ENCODE data around the gene PCDH9.

The PCDH9 gene

DNA sequence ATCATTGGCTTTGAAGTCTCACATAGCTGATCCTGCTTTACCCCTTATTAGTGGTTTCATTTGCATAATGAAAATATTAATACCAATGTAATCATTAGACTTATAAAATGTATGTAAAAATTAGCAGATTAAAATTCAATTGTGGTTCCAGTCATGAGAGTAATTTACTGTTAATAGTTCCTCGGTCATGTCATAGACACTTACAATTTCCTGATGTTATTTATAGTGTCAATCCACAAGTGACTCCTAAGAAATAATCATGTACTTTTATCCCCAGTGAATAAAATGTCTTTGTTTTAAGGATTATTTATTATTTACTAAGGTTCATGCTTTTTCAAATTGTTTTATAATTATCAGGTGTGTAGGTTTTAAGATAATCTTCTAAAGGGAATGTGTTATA is 138.5 kb downstream of the PCDH9 start:
- TF ChIP-seq, protein P1, sequence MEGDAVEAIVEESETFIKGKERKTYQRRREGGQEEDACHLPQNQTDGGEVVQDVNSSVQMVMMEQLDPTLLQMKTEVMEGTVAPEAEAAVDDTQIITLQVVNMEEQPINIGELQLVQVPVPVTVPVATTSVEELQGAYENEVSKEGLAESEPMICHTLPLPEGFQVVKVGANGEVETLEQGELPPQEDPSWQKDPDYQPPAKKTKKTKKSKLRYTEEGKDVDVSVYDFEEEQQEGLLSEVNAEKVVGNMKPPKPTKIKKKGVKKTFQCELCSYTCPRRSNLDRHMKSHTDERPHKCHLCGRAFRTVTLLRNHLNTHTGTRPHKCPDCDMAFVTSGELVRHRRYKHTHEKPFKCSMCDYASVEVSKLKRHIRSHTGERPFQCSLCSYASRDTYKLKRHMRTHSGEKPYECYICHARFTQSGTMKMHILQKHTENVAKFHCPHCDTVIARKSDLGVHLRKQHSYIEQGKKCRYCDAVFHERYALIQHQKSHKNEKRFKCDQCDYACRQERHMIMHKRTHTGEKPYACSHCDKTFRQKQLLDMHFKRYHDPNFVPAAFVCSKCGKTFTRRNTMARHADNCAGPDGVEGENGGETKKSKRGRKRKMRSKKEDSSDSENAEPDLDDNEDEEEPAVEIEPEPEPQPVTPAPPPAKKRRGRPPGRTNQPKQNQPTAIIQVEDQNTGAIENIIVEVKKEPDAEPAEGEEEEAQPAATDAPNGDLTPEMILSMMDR (IDR thresholded peaks at IDR 0.05; ENCODE audit: low read length): no peak
- TF ChIP-seq EZH2 (IDR thresholded peaks at IDR 0.05; ENCODE audit: borderline replicate concordance, low read length): no peak

DNA sequence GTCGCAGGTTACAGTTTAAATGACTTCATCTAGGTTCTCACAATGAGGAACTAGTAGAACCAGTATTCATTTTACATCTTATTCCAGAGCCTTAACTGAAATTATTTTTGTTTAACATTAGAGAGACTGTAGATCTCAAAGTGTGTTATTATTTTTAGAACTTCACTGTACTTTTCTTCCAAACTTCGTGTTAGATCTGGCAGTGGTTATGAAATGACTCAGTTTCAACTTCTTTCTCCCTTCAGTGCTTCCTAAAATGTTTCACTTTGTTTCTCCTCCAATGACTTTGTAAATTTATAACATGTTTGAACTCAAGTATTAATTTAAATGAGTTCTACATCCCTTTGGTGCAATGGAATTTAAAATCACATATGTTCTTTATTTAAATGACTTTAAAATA is 139.3 kb downstream of the PCDH9 start:
- H3K4me1 ChIP-seq (ENCODE audit: insufficient read depth, low read length, severe bottlenecking): peaks cover 25% of the 10 kb centered on the region
- H3K36me3 ChIP-seq (ENCODE audit: insufficient read depth, low read length): 0 out of 2 replicates have a peak, but pooled peaks cover 4% of the 10 kb centered on the region
- TF ChIP-seq EZH2 (IDR thresholded peaks at IDR 0.05; ENCODE audit: borderline replicate concordance, low read length): no peak
- no peaks in the 10 kb centered on the region for H3K79me2 ChIP-seq (ENCODE audit: insufficient read depth, low read length)
- no peak overlapping the region for H3K9ac ChIP-seq (ENCODE audit: low read length)
- H3F3A ChIP-seq (ENCODE audit: insufficient read depth, low read length): no peaks in the 10 kb centered on the region
- H3K9me3 ChIP-seq (ENCODE audit: low read length): 0 out of 2 replicates have a peak, but pooled peaks cover 6% of the 10 kb centered on the region
- peak overlapping the region; percentile 94 for H2AFZ ChIP-seq (ENCODE audit: low read length)
- H3K4me3 ChIP-seq (ENCODE audit: low read depth, low read length, poor library complexity, severe bottlenecking): no peak overlapping the region
- H3K27me3 ChIP-seq (ENCODE audit: insufficient read depth, low read length): no peaks in the 10 kb centered on the region
- no peaks in the 10 kb centered on the region for H4K20me1 ChIP-seq (ENCODE audit: insufficient read depth, low read length)
- H3K27ac ChIP-seq (ENCODE audit: low read depth, low read length, poor library complexity, severe bottlenecking): no peak overlapping the region
- H3K9me2 ChIP-seq (ENCODE audit: low read depth, low read length): no peaks in the 10 kb centered on the region
- H3K4me2 ChIP-seq (ENCODE audit: low read length): no peak overlapping the region

More for the DNA sequence above, 138.5 kb downstream of the PCDH9 start:
- H3K4me3 ChIP-seq (ENCODE audit: low read depth, low read length, poor library complexity, severe bottlenecking): no peak overlapping the region
- H3K27ac ChIP-seq (ENCODE audit: low read depth, low read length, poor library complexity, severe bottlenecking): no peak overlapping the region
- no peaks in the 10 kb centered on the region for H3F3A ChIP-seq (ENCODE audit: insufficient read depth, low read length)
- no peaks in the 10 kb centered on the region for H4K20me1 ChIP-seq (ENCODE audit: insufficient read depth, low read length)
- 0 out of 2 replicates have a peak, but pooled peaks cover 6% of the 10 kb centered on the region for H3K9me3 ChIP-seq (ENCODE audit: low read length)
- H3K9ac ChIP-seq (ENCODE audit: low read length): no peak overlapping the region
- 0 out of 2 replicates have a peak, but pooled peaks cover 4% of the 10 kb centered on the region for H3K36me3 ChIP-seq (ENCODE audit: insufficient read depth, low read length)
- no peaks in the 10 kb centered on the region for H3K79me2 ChIP-seq (ENCODE audit: insufficient read depth, low read length)
- H3K9me2 ChIP-seq (ENCODE audit: low read depth, low read length): no peaks in the 10 kb centered on the region
- no peaks in the 10 kb centered on the region for H3K27me3 ChIP-seq (ENCODE audit: insufficient read depth, low read length)
- H3K4me2 ChIP-seq (ENCODE audit: low read length): no peak overlapping the region
- peaks cover 28% of the 10 kb centered on the region for H3K4me1 ChIP-seq (ENCODE audit: insufficient read depth, low read length, severe bottlenecking)
- peak overlapping the region; percentile 94; the same call in 1 of the 2 replicates for H2AFZ ChIP-seq (ENCODE audit: low read length)

DNA sequence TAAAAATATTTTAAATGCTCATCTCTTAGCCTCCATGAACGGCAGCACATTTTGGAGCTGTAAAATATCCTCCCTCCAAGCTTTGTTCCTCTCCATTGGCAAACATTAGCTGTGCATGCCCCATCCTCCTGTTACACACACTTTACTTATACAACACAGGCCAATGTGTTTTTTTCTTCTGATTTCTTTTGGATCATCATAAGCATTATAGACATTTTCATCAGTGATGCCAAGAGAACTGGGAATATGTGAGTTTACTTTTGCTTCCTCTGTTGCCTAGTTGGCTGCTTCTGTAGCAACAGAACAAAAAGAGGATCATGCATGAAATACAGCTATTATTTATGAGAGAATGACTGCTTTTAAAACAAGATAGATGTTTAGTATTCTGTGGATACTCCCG is 142.6 kb downstream of the PCDH9 start:
- Histone ChIP-seq H3F3A (ENCODE audit: insufficient read depth, low read length) (no peaks in the 10 kb centered on the region), H3K4me1 (ENCODE audit: insufficient read depth, low read length, severe bottlenecking) (peaks cover 23% of the 10 kb centered on the region), H3K9ac (ENCODE audit: low read length) (no peak overlapping the region), H3K9me3 (ENCODE audit: low read length) (0 out of 2 replicates have a peak, but pooled peaks cover 3% of the 10 kb centered on the region), H3K79me2 (ENCODE audit: insufficient read depth, low read length) (no peaks in the 10 kb centered on the region), H3K27me3 (ENCODE audit: insufficient read depth, low read length) (no peaks in the 10 kb centered on the region), H3K4me2 (ENCODE audit: low read length) (no peak overlapping the region), H3K36me3 (ENCODE audit: insufficient read depth, low read length) (0 out of 2 replicates have a peak, but pooled peaks cover 3% of the 10 kb centered on the region), H2AFZ (ENCODE audit: low read length) (peak overlapping the region; percentile 20), H3K9me2 (ENCODE audit: low read depth, low read length) (no peaks in the 10 kb centered on the region), H3K27ac (ENCODE audit: low read depth, low read length, poor library complexity, severe bottlenecking) (peak overlapping the region; percentile 10), H4K20me1 (ENCODE audit: insufficient read depth, low read length) (no peaks in the 10 kb centered on the region), H3K4me3 (ENCODE audit: low read depth, low read length, poor library complexity, severe bottlenecking) (no peak overlapping the region)
- TF ChIP-seq, protein P1 (IDR thresholded peaks at IDR 0.05; ENCODE audit: low read length): no peak
- TF ChIP-seq EZH2 (IDR thresholded peaks at IDR 0.05; ENCODE audit: borderline replicate concordance, low read length): no peak

DNA sequence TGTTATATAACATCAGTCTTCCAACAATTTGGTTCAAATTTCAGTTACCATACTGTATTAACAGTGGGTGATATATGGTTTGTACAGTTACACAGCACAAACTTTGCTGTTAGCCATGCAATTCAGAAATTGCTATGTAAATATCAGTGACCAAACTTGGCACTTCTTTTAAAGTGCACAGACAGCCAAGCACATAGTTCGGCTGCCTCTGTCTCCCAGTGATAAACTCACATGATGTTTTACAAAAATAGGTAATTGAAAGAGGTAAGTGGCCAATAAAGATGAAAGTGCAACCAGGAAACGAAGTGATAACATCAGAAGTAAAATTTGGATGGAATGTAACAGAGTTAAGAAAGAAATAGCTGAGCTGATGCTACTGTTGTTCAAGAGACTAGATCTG is 143.9 kb downstream of the PCDH9 start:
- no peaks in the 10 kb centered on the region for H3K36me3 ChIP-seq (ENCODE audit: insufficient read depth, low read length)
- no peaks in the 10 kb centered on the region for H3F3A ChIP-seq (ENCODE audit: insufficient read depth, low read length)
- no peaks in the 10 kb centered on the region for H3K79me2 ChIP-seq (ENCODE audit: insufficient read depth, low read length)
- H3K9me3 ChIP-seq (ENCODE audit: low read length): 0 out of 2 replicates have a peak, but pooled peaks cover 2% of the 10 kb centered on the region
- peak overlapping the region; percentile 20 for H2AFZ ChIP-seq (ENCODE audit: low read length)
- no peaks in the 10 kb centered on the region for H3K9me2 ChIP-seq (ENCODE audit: low read depth, low read length)
- no peak for TF ChIP-seq EZH2 (IDR thresholded peaks at IDR 0.05; ENCODE audit: borderline replicate concordance, low read length)
- TF ChIP-seq, protein P1 (IDR thresholded peaks at IDR 0.05; ENCODE audit: low read length): no peak
- peak overlapping the region; percentile 19 for H3K27ac ChIP-seq (ENCODE audit: low read depth, low read length, poor library complexity, severe bottlenecking)
- no peaks in the 10 kb centered on the region for H4K20me1 ChIP-seq (ENCODE audit: insufficient read depth, low read length)
- no peaks in the 10 kb centered on the region for H3K27me3 ChIP-seq (ENCODE audit: insufficient read depth, low read length)
- H3K4me1 ChIP-seq (ENCODE audit: insufficient read depth, low read length, severe bottlenecking): peaks cover 23% of the 10 kb centered on the region
- no peak overlapping the region for H3K9ac ChIP-seq (ENCODE audit: low read length)
- H3K4me3 ChIP-seq (ENCODE audit: low read depth, low read length, poor library complexity, severe bottlenecking): no peak overlapping the region
- no peak overlapping the region for H3K4me2 ChIP-seq (ENCODE audit: low read length)

Data from OCI-LY1 (cell line).